ENCODE measurements around the gene LYSMD4. TPM values are rescaled to one million over a fixed set of nuclear protein-coding genes. Genes with fewer than 3 reads are reported as not detected.
A peak's percentile ranks its signal among the peaks of the same experiment; 100 is the strongest.
"Not testable (repeated sequence)": the region's sequence is repeated elsewhere in the genome, so short reads cannot be mapped to it uniquely, and the experiment has no call there.

The LYSMD4 gene
- total RNA-seq = 10.6 TPM
- long read RNA-seq, partial matches to known transcripts = 3 of 22 reads
- long read RNA-seq, other reads (novel, unspliced or antisense) = 13 of 22 reads

- TF ChIP-seq, protein P1, sequence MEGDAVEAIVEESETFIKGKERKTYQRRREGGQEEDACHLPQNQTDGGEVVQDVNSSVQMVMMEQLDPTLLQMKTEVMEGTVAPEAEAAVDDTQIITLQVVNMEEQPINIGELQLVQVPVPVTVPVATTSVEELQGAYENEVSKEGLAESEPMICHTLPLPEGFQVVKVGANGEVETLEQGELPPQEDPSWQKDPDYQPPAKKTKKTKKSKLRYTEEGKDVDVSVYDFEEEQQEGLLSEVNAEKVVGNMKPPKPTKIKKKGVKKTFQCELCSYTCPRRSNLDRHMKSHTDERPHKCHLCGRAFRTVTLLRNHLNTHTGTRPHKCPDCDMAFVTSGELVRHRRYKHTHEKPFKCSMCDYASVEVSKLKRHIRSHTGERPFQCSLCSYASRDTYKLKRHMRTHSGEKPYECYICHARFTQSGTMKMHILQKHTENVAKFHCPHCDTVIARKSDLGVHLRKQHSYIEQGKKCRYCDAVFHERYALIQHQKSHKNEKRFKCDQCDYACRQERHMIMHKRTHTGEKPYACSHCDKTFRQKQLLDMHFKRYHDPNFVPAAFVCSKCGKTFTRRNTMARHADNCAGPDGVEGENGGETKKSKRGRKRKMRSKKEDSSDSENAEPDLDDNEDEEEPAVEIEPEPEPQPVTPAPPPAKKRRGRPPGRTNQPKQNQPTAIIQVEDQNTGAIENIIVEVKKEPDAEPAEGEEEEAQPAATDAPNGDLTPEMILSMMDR (IDR thresholded peaks at IDR 0.05) = no peak
Measured at GRCh38 chr15:99733268-99734039, at the start of gene LYSMD4. Gene LYSMD4 (minus strand): TSS chr15:99733437. CDS start chr15:99731999, 1,438 bp downstream.

GRCh38 chr15:99782029-99782428, 48.8 kb upstream of the LYSMD4 start:
- H3K9me3 ChIP-seq; DNase-seq; H3K4me1 ChIP-seq; H3K27me3 ChIP-seq (ENCODE audit: low read depth); H3K27ac ChIP-seq; H3K4me3 ChIP-seq; ATAC-seq; intact Hi-C loops (cut with DNase I); H3K36me3 ChIP-seq: not testable (repeated sequence)

More at GRCh38 chr15:99733268-99734039, at the start of gene LYSMD4:
- Histone ChIP-seq H3K36me3 (peaks cover 10% of the 10 kb centered on the region), H3K4me1 (peaks cover 21% of the 10 kb centered on the region), H3K27ac (peak within 1 kb of the TSS; percentile 88), H3K27me3 (ENCODE audit: low read depth) (no peaks in the 10 kb centered on the region), H3K9me3 (no peaks in the 10 kb centered on the region), H3K4me3 (peak within 1 kb of the TSS; percentile 72)
- ATAC-seq = peak; percentile 100
- intact Hi-C loops (cut with DNase I) = no loop called here
- peak; percentile 99 for DNase-seq

DNA sequence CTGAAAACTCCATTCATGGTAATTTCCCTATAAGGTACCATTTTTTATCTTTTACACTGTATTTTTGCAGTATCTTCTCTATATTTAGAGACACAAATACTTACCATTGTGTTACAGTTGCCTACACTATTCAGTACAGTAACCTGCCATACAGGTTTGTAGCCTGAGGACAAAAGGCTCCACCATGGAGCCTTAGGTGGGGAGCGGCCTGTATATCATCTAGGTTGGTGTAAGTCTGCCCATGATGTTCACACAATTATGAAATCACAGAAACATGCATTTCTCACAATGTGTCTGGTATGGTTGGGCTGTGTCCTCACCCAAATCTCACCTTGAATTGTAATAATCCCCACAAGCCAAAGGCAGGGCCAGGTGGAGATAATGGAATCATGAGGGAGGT, 43.9 kb upstream of the LYSMD4 start:
- TF ChIP-seq, protein P1 (IDR thresholded peaks at IDR 0.05) = no peak
- no peak overlapping the region for H3K27ac ChIP-seq
- no peak for DNase-seq
- no peaks in the 10 kb centered on the region for H3K9me3 ChIP-seq
- intact Hi-C loops (cut with DNase I) = no loop called here
- no peaks in the 10 kb centered on the region for H3K4me1 ChIP-seq
- no peak overlapping the region for H3K4me3 ChIP-seq
- H3K27me3 ChIP-seq (ENCODE audit: low read depth) = no peaks in the 10 kb centered on the region
- no peak for ATAC-seq
- no peaks in the 10 kb centered on the region for H3K36me3 ChIP-seq

DNA sequence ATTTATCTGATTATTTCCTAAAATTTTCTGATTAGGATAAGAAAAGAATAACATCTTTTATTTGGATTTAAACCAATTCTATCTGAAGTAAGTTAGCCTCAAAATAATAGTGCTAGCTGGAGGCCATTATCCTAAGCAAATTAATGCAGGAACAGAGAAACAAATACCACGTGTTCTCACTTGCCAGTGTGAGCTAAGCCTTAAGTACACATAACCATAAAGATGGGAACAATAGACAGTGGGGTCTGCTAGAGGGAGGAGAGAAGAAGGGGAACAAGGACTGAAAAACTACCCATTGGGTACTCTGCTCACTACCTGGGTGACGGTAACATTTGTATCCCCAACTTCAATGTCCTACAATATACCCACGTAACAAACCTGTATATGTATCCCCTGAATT, 31.3 kb upstream of the LYSMD4 start:
- no peaks in the 10 kb centered on the region for H3K36me3 ChIP-seq
- DNase-seq = no peak
- TF ChIP-seq, protein P1 (IDR thresholded peaks at IDR 0.05) = no peak
- no peaks in the 10 kb centered on the region for H3K4me1 ChIP-seq
- intact Hi-C loops (cut with DNase I) = no loop called here
- no peak overlapping the region for H3K27ac ChIP-seq
- no peak for ATAC-seq
- H3K27me3 ChIP-seq (ENCODE audit: low read depth) = no peaks in the 10 kb centered on the region
- no peak overlapping the region for H3K4me3 ChIP-seq
- H3K9me3 ChIP-seq = no peaks in the 10 kb centered on the region

GRCh38 chr15:99763827-99764226, 30.6 kb upstream of the LYSMD4 start:
- intact Hi-C loops (cut with DNase I) = no loop called here
- TF ChIP-seq, protein P1 (IDR thresholded peaks at IDR 0.05) = no peak
- ATAC-seq (no peak), DNase-seq (no peak)
- Histone ChIP-seq H3K4me3 (no peak overlapping the region), H3K27me3 (ENCODE audit: low read depth) (no peaks in the 10 kb centered on the region), H3K9me3 (no peaks in the 10 kb centered on the region), H3K36me3 (no peaks in the 10 kb centered on the region), H3K27ac (no peak overlapping the region), H3K4me1 (no peaks in the 10 kb centered on the region)

DNA sequence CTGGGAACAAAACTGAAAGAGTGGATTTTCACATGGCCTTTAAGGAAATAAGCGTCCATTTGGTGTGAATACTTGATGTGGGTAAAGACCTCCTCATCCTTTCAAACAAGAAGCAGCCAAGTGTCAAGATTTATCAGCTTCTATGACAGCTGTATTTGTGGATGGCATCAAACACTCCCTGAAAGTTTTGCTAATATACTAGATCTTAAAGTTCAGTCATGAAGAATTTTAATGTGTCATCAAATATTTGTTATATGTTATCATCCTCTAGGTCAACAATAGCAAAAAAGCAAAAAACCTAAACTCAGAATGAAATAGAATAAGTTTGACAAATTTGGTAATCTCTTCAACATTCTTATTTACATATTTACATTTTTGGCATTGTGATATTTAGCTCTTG, 29.1 kb upstream of the LYSMD4 start:
- no peaks in the 10 kb centered on the region for H3K4me1 ChIP-seq
- DNase-seq = no peak
- no peaks in the 10 kb centered on the region for H3K27me3 ChIP-seq (ENCODE audit: low read depth)
- no peak overlapping the region for H3K27ac ChIP-seq
- H3K4me3 ChIP-seq = no peak overlapping the region
- TF ChIP-seq, protein P1 (IDR thresholded peaks at IDR 0.05) = no peak
- intact Hi-C loops (cut with DNase I) = no loop called here
- ATAC-seq = no peak
- H3K36me3 ChIP-seq = no peaks in the 10 kb centered on the region
- no peaks in the 10 kb centered on the region for H3K9me3 ChIP-seq
